OCI-LY7 (cell line): ENCODE data around the gene PLXNA3.

ENCODE experiments used
- CTCF ChIP-seq: fragments of 200-600 bp; sonication (generic); conservative IDR thresholded peaks from 2 replicates; pipeline ENCODE4 v1.5.1; 2014; ENCODE audit warnings: mild to moderate bottlenecking, antibody characterized with exemption, low read length, moderate library complexity, mixed read lengths
- EZH2phosphoT487 ChIP-seq: fragments of 200-600 bp; sonication (generic); IDR thresholded peaks from 2 replicates; pipeline ENCODE4 v1.6.1; 2018; ENCODE audit warnings: low read depth, borderline replicate concordance, mild to moderate bottlenecking, mixed run types, antibody characterized with exemption, low read length, moderate library complexity, mixed read lengths

GRCh38 chrX:154439841-154440240 lies 18.2 kb upstream of the PLXNA3 start:
- TF ChIP-seq CTCF = no peak
- no peak for TF ChIP-seq EZH2phosphoT487
